G401 (cell line): ENCODE data around the gene HOXB8. TPM values are rescaled to one million over a fixed set of nuclear protein-coding genes. Genes with fewer than 3 reads are reported as not detected.

Experiments used
- DNase-seq: peaks from one replicate; pipeline ENCODE4 v3.0.0-alpha.2; 2015; ENCODE audit warnings: low spot score
- in situ Hi-C: cut with HindIII; loops from 2 replicates; pipeline ENCODE4 v1.10.0; 2016; ENCODE audit warnings: low sequenced_read_pairs, mixed read lengths
- total RNA-seq: library from RNA; depleted of rRNA; stranded (reverse); fragments of >200 nt; shearing (Covaris generic); gene quantifications from 2 replicates; pipeline ENCODE4 v1.2.3, GENCODE V29; 2014; rRNA removed

Gene HOXB8
- 0.10 TPM in 1 of 2 replicates, not detected in the other for total RNA-seq

- in situ Hi-C loops, result no loop called here
- DNase-seq, result no peak
Observed at GRCh38 chr17:48615047-48615962, at the start of gene HOXB8. HOXB8 (minus strand) TSS chr17:48615292; CDS start chr17:48614704, 588 bp downstream.

- in situ Hi-C loops, result no loop called here
- DNase-seq, result no peak
Observed at GRCh38 chr17:48663134-48663924, 48.2 kb upstream of the HOXB8 start.

GRCh38 chr17:48655913-48656312, 40.8 kb upstream of the HOXB8 start:
- in situ Hi-C loops, result no loop called here

GRCh38 chr17:48649741-48650140, 34.6 kb upstream of the HOXB8 start:
- DNase-seq, result no peak
- in situ Hi-C loops, result no loop called here

More at GRCh38 chr17:48655913-48656312, 40.8 kb upstream of the HOXB8 start:
- DNase-seq, result no peak

- DNase-seq, result no peak
- in situ Hi-C loops, result no loop called here
Observed at GRCh38 chr17:48647963-48648245, 32.8 kb upstream of the HOXB8 start.

- DNase-seq, result no peak
- in situ Hi-C loops, result no loop called here
Observed at GRCh38 chr17:48647103-48647962, 32.2 kb upstream of the HOXB8 start.

GRCh38 chr17:48646183-48647102, 31.4 kb upstream of the HOXB8 start:
- in situ Hi-C loops, result no loop called here
- no peak for DNase-seq

GRCh38 chr17:48645639-48646182, 30.6 kb upstream of the HOXB8 start:
- no peak for DNase-seq
- in situ Hi-C loops, result no loop called here

GRCh38 chr17:48644910-48645557, 29.9 kb upstream of the HOXB8 start:
- in situ Hi-C loops, result no loop called here
- DNase-seq, result no peak

GRCh38 chr17:48644159-48644558, 29.1 kb upstream of the HOXB8 start:
- in situ Hi-C loops, result no loop called here

GRCh38 chr17:48643697-48644012, 28.6 kb upstream of the HOXB8 start:
- in situ Hi-C loops, result no loop called here
- no peak for DNase-seq

More at GRCh38 chr17:48644159-48644558, 29.1 kb upstream of the HOXB8 start:
- DNase-seq, result no peak

- in situ Hi-C loops, result no loop called here
- DNase-seq, result no peak
Observed at GRCh38 chr17:48642843-48643696, 28.0 kb upstream of the HOXB8 start.

GRCh38 chr17:48642059-48642842, 27.2 kb upstream of the HOXB8 start:
- in situ Hi-C loops, result no loop called here
- no peak for DNase-seq

GRCh38 chr17:48641541-48642058, 26.5 kb upstream of the HOXB8 start:
- DNase-seq, result no peak
- in situ Hi-C loops, result no loop called here

GRCh38 chr17:48640858-48641180, 25.7 kb upstream of the HOXB8 start:
- in situ Hi-C loops, result no loop called here
- no peak for DNase-seq
